HEK293T (cell line): ENCODE measurements around the gene FAM120C.

ENCODE experiments used
- CTCF ChIA-PET: fragments of 350-600 bp; formaldehyde crosslinking; extraction: SDS; loops from one replicate; lab custom pipeline; 2021; ENCODE audit warnings: antibody characterized with exemption, inconsistent platforms; lab: Yijun Ruan, JAX
- POLR2A ChIA-PET: fragments of 350-600 bp; formaldehyde crosslinking; extraction: SDS; loops from one replicate; lab custom pipeline; 2020; ENCODE audit warnings: antibody characterized with exemption, inconsistent platforms; lab: Yijun Ruan, JAX
- DNase-seq: peaks from one replicate; pipeline ENCODE4 v3.0.0; 2012; ENCODE audit warnings: mixed read lengths; ENCODE audit errors: extremely low spot score
- ARNT ChIP-seq: fragments of 450-650 bp; IDR thresholded peaks from 2 replicates; pipeline ENCODE4 v1.6.1; 2017; ENCODE audit warnings: mild to moderate bottlenecking
- BHLHE40 ChIP-seq: fragments of 450-650 bp; IDR thresholded peaks from 2 replicates; pipeline ENCODE4 v1.6.1; 2016; ENCODE audit warnings: mild to moderate bottlenecking, moderate library complexity, borderline replicate concordance
- CTBP1 ChIP-seq: fragments of 450-650 bp; IDR thresholded peaks from 2 replicates; pipeline ENCODE4 v1.6.1; 2016; ENCODE audit warnings: borderline replicate concordance
- ELF4 ChIP-seq: fragments of 450-650 bp; IDR thresholded peaks from 2 replicates; pipeline ENCODE4 v1.6.1; 2017; ENCODE audit warnings: antibody characterized with exemption
- FOXA1 ChIP-seq: fragments of 450-650 bp; IDR thresholded peaks from 2 replicates; pipeline ENCODE4 v1.6.1; 2016; ENCODE audit warnings: mild to moderate bottlenecking
- FOXK2 ChIP-seq: fragments of 450-650 bp; IDR thresholded peaks from 2 replicates; pipeline ENCODE4 v1.6.1; 2016; ENCODE audit warnings: mild to moderate bottlenecking
- FOXM1 ChIP-seq: fragments of 450-650 bp; IDR thresholded peaks from 2 replicates; pipeline ENCODE4 v1.6.1; 2017; ENCODE audit warnings: mild to moderate bottlenecking, borderline replicate concordance
- HDGF ChIP-seq: fragments of 450-650 bp; IDR thresholded peaks from 2 replicates; pipeline ENCODE4 v1.6.1; 2017; ENCODE audit warnings: antibody characterized with exemption, borderline replicate concordance
- L3MBTL2 ChIP-seq: fragments of 450-650 bp; conservative IDR thresholded peaks from 2 replicates; pipeline ENCODE4 v1.6.1; 2016; ENCODE audit warnings: mild to moderate bottlenecking
- LEF1 ChIP-seq: fragments of 450-650 bp; IDR thresholded peaks from 2 replicates; pipeline ENCODE4 v1.6.1; 2017; ENCODE audit warnings: mild to moderate bottlenecking, borderline replicate concordance
- NFRKB ChIP-seq: fragments of 450-650 bp; IDR thresholded peaks from 2 replicates; pipeline ENCODE4 v1.6.1; 2016; ENCODE audit warnings: mild to moderate bottlenecking, moderate library complexity
- PKNOX1 ChIP-seq: fragments of 450-650 bp; IDR thresholded peaks from 2 replicates; pipeline ENCODE4 v1.6.1; 2016
- SP1 ChIP-seq: fragments of 450-650 bp; IDR thresholded peaks from 2 replicates; pipeline ENCODE4 v1.6.1; 2017
- SUZ12 ChIP-seq: fragments of 450-650 bp; IDR thresholded peaks from 2 replicates; pipeline ENCODE4 v1.6.1; 2016; ENCODE audit warnings: mild to moderate bottlenecking
- TARDBP ChIP-seq: fragments of 450-650 bp; IDR thresholded peaks from 2 replicates; pipeline ENCODE4 v1.6.1; 2016
- ZNF384 ChIP-seq: fragments of 450-650 bp; IDR thresholded peaks from 2 replicates; pipeline ENCODE4 v1.6.1; 2016

FAM120C gene

GRCh38 chrX:54171091-54171490 is 12.0 kb downstream of the FAM120C start:
- TF ChIP-seq PKNOX1 (no peak), SP1 (no peak), TARDBP (no peak), HDGF (no peak), CTBP1 (no peak), NFRKB (no peak), FOXK2 (no peak), ZNF384 (no peak), LEF1 (no peak)
- CTCF ChIA-PET: no interaction called here
- no peak for DNase-seq
- POLR2A ChIA-PET: no interaction called here

DNA sequence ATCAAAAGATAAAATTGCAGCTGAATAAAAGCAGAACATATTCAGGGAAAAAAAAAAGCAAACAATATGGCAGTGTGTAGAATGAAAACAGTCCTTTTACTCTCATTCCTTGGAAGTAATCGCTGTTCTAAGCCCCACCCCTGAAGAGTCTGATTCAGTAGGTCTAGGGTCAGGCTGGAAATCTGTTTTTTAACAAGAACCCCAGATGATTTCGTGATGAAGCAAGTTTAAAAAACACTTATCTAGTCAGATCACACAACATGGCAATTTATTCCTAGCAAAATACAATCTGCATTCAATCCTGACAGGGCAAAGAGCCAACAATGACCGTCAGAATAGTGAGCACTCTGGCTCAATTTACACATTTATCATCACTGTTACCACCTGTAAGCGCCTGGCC is 16.1 kb downstream of the FAM120C start:
- TF ChIP-seq TARDBP (no peak), HDGF (no peak), BHLHE40 (no peak), NFRKB (no peak), FOXA1 (no peak), ARNT (no peak), CTBP1 (no peak), LEF1 (no peak), FOXK2 (no peak), SP1 (no peak), PKNOX1 (no peak)
- DNase-seq: no peak
- ChIA-PET POLR2A (no interaction called here), CTCF (no interaction called here)

- POLR2A ChIA-PET: no interaction called here
- TF ChIP-seq CTBP1: no peak
- no peak for TF ChIP-seq FOXM1
- TF ChIP-seq PKNOX1: no peak
- TF ChIP-seq HDGF: no peak
- TF ChIP-seq ZNF384: no peak
- TF ChIP-seq FOXK2: no peak
- no peak for TF ChIP-seq L3MBTL2
- no peak for TF ChIP-seq LEF1
- no peak for TF ChIP-seq SP1
- TF ChIP-seq NFRKB: no peak
- TF ChIP-seq BHLHE40: no peak
- no peak for TF ChIP-seq ELF4
- no peak for TF ChIP-seq TARDBP
- TF ChIP-seq ARNT: no peak
- TF ChIP-seq SUZ12: no peak
- TF ChIP-seq FOXA1: no peak
- no peak for DNase-seq
- CTCF ChIA-PET: no interaction called here
These were observed 25.5 kb downstream of the FAM120C start for GRCh38 chrX:54157561-54157960.

- no peak for DNase-seq
- TF ChIP-seq L3MBTL2 (no peak), FOXM1 (no peak), NFRKB (no peak), BHLHE40 (no peak), FOXK2 (no peak), HDGF (no peak), FOXA1 (no peak), SUZ12 (no peak), ELF4 (no peak), SP1 (no peak), CTBP1 (no peak), TARDBP (no peak), ARNT (no peak)
- POLR2A ChIA-PET: no interaction called here
- CTCF ChIA-PET: interaction anchor here (0.9 kb wide), 1 partner anchor 15 kb away, joined by 3 read pairs; no protein-coding TSS in a partner anchor
These were observed 48.8 kb downstream of the FAM120C start for GRCh38 chrX:54134269-54134668.

DNA sequence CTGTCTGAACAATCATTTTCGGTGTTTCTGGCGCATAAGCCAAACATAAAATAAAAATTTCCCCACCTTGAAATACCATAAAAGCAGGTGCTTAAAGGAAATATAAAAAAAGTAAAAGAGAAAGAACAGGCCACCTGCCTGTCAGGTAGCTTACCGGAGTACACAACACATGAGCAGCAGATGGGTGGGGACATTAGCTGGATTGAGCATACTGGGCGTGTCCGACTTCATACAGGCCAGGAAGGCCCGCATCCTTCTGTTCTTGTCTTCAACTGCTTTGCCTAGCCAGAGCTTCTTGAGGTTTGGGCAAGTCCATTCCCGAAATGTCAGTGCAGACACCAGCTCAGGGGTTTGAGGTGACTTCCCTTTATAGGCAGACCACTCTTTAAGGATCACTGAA is 66.7 kb downstream of the FAM120C start:
- CTCF ChIA-PET: no interaction called here
- POLR2A ChIA-PET: no interaction called here
- no peak for TF ChIP-seq ARNT
- TF ChIP-seq CTBP1: no peak
- no peak for TF ChIP-seq FOXA1
- no peak for TF ChIP-seq ELF4
- TF ChIP-seq SUZ12: no peak
- TF ChIP-seq SP1: no peak
- no peak for TF ChIP-seq NFRKB
- TF ChIP-seq HDGF: no peak
- TF ChIP-seq BHLHE40: no peak
- no peak for TF ChIP-seq ZNF384
- TF ChIP-seq LEF1: no peak
- no peak for TF ChIP-seq PKNOX1
- DNase-seq: no peak

GRCh38 chrX:54093571-54093970 is 89.5 kb downstream of the FAM120C start:
- ChIA-PET CTCF (interaction anchor here (0.7 kb wide), 1 partner anchor 33 kb away, joined by 3 read pairs; no protein-coding TSS in a partner anchor), POLR2A (no interaction called here)
- DNase-seq: no peak
- TF ChIP-seq SP1: no peak
- TF ChIP-seq TARDBP: no peak
- TF ChIP-seq BHLHE40: no peak
- TF ChIP-seq PKNOX1: no peak
- no peak for TF ChIP-seq LEF1
- no peak for TF ChIP-seq SUZ12
- TF ChIP-seq CTBP1: no peak
- TF ChIP-seq FOXK2: no peak
- TF ChIP-seq L3MBTL2: no peak
- no peak for TF ChIP-seq ZNF384
- no peak for TF ChIP-seq FOXA1
- no peak for TF ChIP-seq ARNT
- TF ChIP-seq ELF4: no peak
